HTR-8/SVneo (cell line): ENCODE data around the gene CLEC18A.
A peak's percentile ranks its signal among the peaks of the same experiment; 100 is the strongest.

Source experiments
- DNase-seq: peaks from one replicate; pipeline ENCODE4 v3.0.0; 2011; ENCODE audit warnings: low spot score, mixed read lengths; ENCODE audit not compliant: insufficient read length
- FAIRE-seq: peaks from 2 replicates; lab custom pipeline; 2011; peaks lifted over from hg19 to GRCh38; lab: Jason Lieb, UNC

CLEC18A gene

DNA sequence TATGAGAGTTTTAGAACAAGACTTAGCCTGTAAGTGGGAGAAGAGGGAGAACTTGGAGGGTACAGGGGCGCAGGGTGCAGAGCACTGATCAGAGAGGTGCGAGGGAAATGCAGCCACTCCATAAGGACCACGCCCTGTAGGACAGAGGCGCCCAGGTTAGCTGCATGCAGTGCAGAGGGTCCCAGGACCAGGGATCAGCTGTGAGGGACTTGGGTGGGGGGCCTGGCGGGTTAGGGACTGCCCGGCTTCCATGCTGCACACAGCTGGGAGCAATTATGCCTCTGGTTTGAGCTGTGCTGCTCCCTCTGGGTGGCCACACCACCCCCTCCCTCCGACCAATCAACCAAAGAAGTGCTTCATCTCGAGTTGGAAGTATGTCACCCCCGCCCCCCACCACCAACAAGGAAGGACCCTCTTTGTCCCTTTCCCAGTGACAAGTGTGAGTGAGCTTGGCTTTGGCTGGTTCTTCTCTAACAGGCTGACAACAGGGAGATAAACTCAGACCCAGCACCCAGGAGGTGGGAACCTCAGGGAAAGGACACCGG lies 22.2 kb upstream of the CLEC18A start:
- DNase-seq (no peak), FAIRE-seq (no peak)

DNA sequence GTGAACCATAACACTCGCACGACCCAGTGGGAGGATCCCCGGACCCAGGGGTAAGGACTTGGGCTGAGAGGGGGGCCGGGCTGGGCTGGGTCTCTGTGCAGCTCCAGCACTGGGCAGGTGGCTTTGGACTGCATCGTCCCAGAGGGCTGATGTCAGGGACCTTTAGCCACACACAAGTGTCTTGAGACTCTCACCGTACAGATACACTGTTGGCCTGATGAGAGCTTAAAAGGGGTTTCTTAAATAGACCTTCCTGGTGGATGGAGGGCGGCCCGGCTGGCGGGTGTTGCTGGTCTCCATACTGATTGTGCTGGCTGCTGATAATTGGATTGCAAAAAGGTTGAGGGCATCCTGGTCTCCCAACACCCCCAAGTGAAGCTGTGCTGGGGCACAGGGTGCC lies 21.7 kb upstream of the CLEC18A start:
- no peak for FAIRE-seq
- DNase-seq, result no peak

DNA sequence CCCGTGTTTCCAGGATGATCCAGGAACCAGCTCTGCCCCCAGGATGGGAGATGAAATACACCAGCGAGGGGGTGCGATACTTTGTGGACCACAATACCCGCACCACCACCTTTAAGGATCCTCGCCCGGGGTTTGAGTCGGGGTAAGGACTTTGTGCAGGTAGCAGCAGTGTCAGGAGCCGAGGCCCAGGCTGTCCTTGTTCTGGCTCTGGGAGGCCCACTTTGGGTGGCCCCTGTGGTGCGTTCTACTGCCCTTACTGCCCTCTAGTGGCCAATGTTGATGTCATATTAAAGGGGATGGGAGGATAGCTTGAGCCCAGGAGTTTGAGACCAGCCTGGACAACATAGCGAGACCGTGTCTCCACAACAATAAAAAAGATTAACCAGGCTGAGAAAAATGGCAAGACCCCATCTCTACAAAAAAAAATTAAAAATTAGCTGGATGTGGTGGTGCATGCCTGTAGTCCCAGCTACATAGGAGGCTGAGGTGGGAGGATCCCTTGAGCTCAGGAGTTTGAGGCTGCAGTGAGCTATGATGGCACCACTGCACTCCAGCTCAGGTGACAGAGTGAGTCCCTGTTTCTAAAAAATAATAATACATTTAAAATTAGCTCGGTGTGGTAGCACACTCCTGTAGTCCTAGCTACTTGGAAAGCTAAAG lies 20.9 kb upstream of the CLEC18A start:
- FAIRE-seq, result no peak

DNA sequence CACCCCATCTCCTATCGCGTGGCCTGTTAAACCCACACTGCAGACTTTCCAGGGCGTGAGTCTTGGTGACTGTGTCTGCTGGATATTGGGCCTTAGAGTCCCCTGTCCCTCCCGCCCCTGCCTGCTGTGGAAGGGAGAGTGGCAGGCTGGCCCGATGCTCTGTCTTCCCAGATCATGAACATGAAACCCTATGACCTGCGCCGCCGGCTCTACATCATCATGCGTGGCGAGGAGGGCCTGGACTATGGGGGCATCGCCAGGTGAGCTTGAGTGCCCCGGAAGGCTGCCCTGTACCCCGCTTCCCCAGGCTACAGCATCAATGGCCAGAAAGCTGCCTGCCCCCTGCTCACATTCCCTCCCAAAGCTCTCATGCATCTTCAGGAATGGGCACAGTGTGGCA lies 19.5 kb upstream of the CLEC18A start:
- DNase-seq (no peak), FAIRE-seq (peak; percentile 33)

More for the DNA sequence above, 20.9 kb upstream of the CLEC18A start:
- peak; percentile 86 for DNase-seq

DNA sequence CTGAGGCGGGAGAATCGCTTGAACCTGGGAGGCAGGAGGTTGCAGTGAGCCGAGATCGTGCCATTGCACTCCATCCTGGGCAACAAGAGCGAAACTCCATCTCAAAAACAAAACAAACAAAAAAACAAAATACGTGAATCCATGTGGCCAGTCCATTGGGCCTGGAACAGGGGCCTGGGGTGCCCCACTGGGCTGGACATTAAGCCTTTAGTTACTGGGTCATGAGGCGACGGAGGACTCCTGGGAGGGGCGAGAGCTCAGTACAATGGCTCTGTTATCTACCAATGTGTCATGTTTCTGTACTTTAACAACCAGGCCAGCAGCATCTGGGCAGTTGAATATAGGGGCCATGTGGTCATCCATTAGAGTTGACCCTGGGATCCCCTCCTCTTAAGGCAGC lies 18.9 kb upstream of the CLEC18A start:
- no peak for FAIRE-seq
- DNase-seq, result no peak

DNA sequence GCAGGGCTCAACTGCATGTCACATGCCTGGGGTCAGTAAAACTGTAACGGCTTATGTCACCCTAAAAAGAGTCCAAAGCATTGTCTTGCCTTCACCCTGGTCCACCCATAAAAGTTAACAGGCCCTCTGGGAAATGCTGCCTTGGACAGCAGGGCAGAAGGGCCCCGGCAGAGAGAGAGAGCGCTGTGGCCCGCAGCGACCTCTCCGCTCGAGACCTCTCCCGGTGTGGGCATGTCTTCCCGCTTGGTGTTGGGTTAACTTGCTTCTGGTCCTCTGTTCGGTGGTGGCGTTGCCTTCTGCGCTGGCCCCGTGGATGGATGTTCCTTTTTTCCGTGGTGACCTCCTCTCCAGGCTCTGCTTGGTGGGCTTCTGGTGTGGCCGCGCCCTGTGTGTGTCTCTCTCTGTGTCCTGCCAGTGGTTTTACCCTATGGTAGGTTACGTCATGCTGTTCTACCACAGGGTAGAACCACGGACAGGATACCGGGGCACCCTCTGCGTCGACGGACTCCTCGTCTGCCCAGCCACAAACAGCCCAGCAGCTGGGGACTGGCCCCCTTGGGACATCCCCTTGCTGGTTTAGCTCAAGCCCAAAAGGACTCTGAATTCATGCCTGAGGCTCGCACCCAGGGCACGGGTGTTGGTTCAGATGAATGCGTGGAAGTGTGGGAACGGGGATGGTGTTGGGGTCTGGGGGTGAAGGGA lies 18.3 kb upstream of the CLEC18A start:
- DNase-seq (no peak), FAIRE-seq (peak; percentile 42)

DNA sequence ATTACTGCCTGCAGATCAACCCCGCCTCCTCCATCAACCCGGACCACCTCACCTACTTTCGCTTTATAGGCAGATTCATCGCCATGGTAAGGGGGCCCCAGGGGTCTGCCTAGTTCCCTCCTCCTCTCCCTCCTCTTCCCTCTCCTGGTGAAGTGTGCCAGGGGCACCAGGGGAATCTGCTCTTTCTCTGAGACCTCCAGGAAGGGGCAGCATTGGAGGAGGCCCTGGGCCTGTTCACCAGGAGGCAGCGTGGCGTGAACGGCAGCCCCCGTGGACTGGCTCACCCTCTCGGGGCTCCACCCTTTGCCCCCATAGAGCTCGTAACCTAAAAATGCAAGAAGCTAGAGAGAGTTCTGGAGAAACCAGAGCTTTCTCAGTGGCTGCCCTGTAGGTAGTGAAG lies 17.1 kb upstream of the CLEC18A start:
- DNase-seq (no peak), FAIRE-seq (no peak)

GRCh38 chr16:69934751-69935150 lies 16.4 kb upstream of the CLEC18A start:
- FAIRE-seq, result no peak

DNA sequence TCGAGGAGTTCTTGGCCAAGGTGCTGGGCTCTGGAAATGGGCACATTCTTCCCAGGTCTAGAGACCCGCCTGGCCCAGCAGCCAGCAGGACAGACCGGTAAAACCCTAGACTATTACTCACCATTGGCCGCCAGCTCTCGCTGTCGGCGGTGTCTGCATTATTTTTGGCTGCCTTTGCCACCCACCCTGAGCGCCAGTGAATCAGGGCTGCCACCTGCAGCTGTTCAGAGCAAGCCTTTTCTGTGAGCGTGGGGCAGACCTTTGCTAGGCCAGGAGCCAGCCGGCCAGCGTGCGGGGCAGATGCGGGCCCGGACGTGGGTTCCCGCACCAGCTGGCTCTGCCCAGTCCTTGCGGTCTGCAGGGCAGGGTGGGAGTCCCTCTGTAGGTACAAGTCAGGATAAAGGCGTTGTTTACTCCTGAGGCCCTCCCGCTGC lies 15.8 kb upstream of the CLEC18A start:
- FAIRE-seq, result no peak
- DNase-seq, result no peak

More at GRCh38 chr16:69934751-69935150, 16.4 kb upstream of the CLEC18A start:
- DNase-seq, result no peak

- FAIRE-seq (no peak), DNase-seq (no peak)
These were observed 15.4 kb upstream of the CLEC18A start for GRCh38 chr16:69935740-69936139.

GRCh38 chr16:69936252-69936651 lies 14.9 kb upstream of the CLEC18A start:
- DNase-seq (no peak), FAIRE-seq (no peak)

- no peak for FAIRE-seq
These were observed 14.4 kb upstream of the CLEC18A start for GRCh38 chr16:69936751-69937211.

DNA sequence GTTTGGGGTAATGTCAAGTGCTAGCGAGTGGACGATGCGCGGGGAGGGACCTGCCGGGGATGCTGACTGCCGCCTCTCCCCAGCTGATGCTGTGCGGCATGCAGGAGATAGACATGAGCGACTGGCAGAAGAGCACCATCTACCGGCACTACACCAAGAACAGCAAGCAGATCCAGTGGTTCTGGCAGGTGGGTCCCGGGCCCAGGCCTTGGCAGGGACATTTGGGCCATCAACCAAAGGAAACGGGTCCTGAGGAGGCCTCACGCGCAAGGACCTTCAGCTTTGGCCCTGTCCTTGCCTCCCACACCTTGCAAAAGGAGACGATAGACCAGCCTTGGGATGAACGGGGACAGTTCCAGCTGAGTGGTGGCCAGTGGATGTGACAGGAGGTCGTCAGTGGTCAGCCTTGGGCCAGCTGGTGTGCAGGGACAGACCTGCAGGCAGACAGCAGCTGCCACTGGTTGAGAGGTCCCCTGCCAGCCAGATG lies 13.6 kb upstream of the CLEC18A start:
- no peak for DNase-seq
- peak; percentile 20 for FAIRE-seq

More at GRCh38 chr16:69936751-69937211, 14.4 kb upstream of the CLEC18A start:
- no peak for DNase-seq

DNA sequence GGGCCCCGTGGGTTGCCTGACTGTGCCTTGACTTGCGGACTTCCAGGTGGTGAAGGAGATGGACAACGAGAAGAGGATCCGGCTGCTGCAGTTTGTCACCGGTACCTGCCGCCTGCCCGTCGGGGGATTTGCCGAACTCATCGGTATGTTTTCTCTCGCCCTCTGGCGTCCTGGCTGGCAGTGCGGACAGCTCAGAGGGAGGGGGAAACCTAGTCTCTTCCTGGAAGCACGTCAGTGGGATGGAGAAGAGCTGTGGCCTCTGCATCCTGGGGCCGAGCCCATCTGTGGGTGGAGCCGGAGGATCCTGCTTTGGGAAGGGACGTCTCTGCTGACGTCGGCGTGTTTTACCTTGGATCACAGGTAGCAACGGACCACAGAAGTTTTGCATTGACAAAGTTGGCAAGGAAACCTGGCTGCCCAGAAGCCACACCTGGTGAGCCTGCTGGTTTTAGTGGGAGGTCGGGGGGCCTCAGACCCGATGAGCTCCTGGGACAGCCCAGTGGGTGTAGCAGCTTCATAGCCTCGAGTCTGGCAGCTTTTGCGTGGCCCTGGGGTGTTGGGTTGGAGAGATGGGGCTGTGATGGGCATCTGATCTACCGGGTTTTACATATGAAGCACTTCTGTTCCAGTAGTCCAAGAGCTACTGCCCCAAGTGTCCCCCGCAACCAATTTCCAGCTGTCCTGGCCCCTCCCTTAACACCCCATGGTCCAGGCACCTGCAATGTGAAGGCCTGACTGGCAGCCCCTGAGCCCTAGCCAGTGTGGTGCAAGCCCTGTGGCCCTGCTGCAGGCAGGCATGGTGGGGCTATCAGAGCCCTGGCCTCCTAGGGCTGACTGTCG lies 11.9 kb upstream of the CLEC18A start:
- FAIRE-seq (no peak), DNase-seq (no peak)

GRCh38 chr16:69939821-69940585 lies 11.1 kb upstream of the CLEC18A start:
- FAIRE-seq (no peak), DNase-seq (no peak)

- FAIRE-seq (no peak), DNase-seq (no peak)
These were observed 10.5 kb upstream of the CLEC18A start for GRCh38 chr16:69940676-69941075.

DNA sequence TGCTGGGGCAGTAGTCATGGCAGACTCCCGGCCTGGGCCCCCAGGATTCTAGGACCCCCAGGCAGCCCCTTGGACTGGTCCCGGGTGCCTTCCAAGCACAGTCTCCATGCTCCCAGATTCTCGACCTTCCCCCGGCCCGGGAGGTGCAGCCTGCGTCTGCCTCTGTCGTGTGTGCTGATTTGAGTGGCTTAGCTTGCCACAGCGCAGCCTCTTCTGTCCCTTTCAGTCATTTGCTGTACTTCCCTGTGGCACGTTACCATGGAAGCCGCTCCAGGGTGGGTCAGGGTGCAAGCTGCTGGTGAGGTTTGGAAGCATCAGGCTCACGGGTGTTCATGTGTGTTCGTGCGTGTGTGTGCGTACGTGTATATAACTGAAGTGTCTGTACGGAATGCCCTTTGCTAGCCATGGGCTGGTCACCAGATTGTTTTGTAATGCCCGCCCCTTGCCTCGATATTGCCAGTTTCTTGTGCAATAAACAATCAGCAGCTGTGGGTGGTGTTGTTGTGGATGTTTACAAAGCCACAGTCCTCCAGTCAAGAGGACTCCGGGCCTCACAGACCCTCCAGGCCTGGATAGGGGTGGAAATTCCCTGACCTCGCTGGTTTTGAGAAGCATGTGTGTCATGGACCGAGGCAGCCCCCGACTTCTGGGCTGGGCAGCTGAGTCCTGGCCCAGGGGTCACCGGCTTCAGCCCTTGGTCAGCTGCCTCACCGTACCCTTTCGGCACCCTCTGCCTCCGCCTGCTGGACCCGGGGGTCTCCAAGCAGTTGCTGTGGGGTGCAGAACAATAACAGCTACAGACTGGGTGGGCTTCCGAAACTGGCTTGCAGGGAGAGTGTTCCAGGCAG lies 9.7 kb upstream of the CLEC18A start:
- DNase-seq (no peak), FAIRE-seq (no peak)

DNA sequence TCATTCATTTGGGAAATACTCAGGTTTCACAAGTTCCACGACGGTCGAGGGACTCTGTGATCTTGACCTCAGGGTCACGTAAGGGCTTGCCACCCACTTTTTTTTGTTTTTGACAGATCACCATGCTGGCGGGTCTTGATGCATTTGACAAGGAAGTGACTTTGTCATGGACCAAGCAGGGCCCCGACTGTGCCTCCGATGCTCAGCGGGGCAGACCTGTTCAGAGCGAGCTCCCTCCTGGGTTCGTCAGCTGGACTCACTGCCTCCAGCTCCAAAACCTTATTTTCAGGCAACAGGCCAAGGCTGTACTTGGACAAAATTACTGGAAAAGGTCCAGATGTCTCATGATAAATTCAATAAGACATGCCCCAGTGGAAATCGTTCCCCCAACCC lies 9.0 kb upstream of the CLEC18A start:
- DNase-seq (no peak), FAIRE-seq (no peak)
